Skeletal muscle tissue (tissue), 4 donors: ENCODE data around the gene SCGB1A1. TPM values are rescaled to one million over a fixed set of nuclear protein-coding genes. Genes with fewer than 3 reads are reported as not detected.
A peak's percentile ranks its signal among the peaks of the same experiment; 100 is the strongest.

Experiments used
- H3K27ac ChIP-seq: one replicate; pipeline ENCODE4 v1.7.0; 2013; ENCODE audit warnings: mild to moderate bottlenecking, low read depth, low read length, inconsistent platforms
- H3K27me3 ChIP-seq, 3 donors: one replicate each; pipeline ENCODE4 v1.7.0; 2013; ENCODE audit warnings: low read length in 3 of 3; ENCODE audit not compliant: control insufficient read depth in 3 of 3, insufficient read depth in 3 of 3
- H3K36me3 ChIP-seq, 3 donors: one replicate each; pipeline ENCODE4 v1.7.0; 2013; ENCODE audit warnings: low read length in 3 of 3; ENCODE audit not compliant: control insufficient read depth in 3 of 3, insufficient read depth in 3 of 3
- H3K4me1 ChIP-seq, 3 donors: one replicate each; pipeline ENCODE4 v1.7.0; 2013; ENCODE audit warnings: low read length in 3 of 3, mild to moderate bottlenecking in 3 of 3; ENCODE audit not compliant: control insufficient read depth in 3 of 3, insufficient read depth in 3 of 3
- H3K4me3 ChIP-seq, 3 donors: one replicate each; pipeline ENCODE4 v1.7.0; 2013; ENCODE audit warnings: low read length in 3 of 3
- H3K9ac ChIP-seq, 3 donors: one replicate each; pipeline ENCODE4 v1.7.0; 2013; ENCODE audit warnings: low read length in 3 of 3, mild to moderate bottlenecking in 3 of 3, moderate library complexity in 2 of 3, low read depth in 1 of 3
- H3K9me3 ChIP-seq, 3 donors: one replicate each; pipeline ENCODE4 v1.7.0; 2013; ENCODE audit warnings: low read length in 3 of 3; ENCODE audit not compliant: control insufficient read depth in 3 of 3
- total RNA-seq: library from RNA; depleted of rRNA; stranded (reverse); fragments of >200 nt; gene quantifications from one replicate; pipeline ENCODE4 v1.2.3, GENCODE V29; 2014
- donor health status: Osteomylitis.

The SCGB1A1 gene
- total RNA-seq, 1 donor from 2014 or later = not detected

DNA sequence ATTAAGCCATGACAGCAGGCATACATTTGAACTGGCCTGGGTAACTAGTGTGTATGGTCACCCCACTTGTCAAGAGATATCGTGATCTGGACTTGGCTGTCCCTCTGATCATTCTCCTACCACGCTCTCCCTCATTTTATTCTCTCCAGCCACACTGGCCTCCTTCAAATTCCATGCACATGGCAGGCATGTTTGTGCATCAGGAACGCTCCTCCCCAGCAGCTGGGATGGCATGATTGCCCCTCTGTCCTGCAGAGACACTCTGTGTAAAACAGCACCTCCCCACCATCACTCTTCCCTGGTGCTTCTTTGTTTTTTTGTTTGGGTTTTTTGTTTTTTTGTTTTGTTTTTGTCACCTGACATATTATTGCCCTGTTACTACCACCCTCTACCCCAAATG, 31.5 kb upstream of the SCGB1A1 start:
- Histone ChIP-seq H3K9ac (no peak overlapping the region), H3K36me3 (no peaks in the 10 kb centered on the region), H3K4me1 (no peaks in the 10 kb centered on the region), H3K9me3 (no peaks in the 10 kb centered on the region), H3K4me3 (no peak overlapping the region), H3K27ac (no peak overlapping the region), H3K27me3 (no peaks in the 10 kb centered on the region)

DNA sequence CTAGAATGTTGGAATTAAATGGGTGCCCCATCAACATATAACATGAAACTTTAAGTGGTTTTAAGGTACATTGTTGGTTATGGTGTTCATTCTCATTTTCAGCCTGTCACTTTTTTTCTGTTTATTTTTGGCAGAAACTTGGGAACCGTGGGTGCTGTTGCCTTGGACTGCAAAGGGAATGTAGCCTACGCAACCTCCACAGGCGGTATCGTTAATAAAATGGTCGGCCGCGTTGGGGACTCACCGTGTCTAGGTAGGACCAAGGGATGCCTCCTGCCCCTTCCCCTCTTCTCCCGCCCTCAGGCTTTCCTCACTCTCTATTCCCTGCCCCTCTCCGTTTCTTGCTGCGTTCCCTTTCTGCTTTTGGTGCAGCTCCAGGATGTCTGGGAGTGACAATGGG, 29.8 kb upstream of the SCGB1A1 start:
- no peaks in the 10 kb centered on the region for H3K27me3 ChIP-seq

DNA sequence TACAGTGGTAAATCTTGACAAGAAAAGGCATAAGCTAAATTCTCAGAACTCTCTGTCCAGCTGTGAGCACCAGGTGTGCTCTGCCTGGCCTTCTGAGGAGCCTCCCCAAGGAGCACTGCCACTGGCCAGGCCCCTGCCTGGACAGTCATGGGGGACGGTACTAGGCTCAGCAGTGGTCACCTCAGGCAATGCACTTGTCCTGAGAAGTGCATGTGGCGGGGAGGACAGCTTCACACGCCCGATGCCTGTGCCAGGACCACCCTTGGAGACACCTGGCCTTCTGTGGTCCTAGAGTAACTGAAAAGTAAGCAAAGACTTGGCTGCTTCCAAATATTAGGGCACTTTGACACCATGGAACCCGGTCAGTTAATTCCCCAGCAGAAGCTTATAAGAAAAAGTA, 28.6 kb upstream of the SCGB1A1 start:
- Histone ChIP-seq H3K27ac (no peak overlapping the region), H3K9ac (no peak overlapping the region), H3K4me1 (peaks cover 4 to 7% (median 5%) of the 10 kb centered on the region in 3 donors), H3K36me3 (no peaks in the 10 kb centered on the region), H3K9me3 (no peaks in the 10 kb centered on the region), H3K27me3 (no peaks in the 10 kb centered on the region), H3K4me3 (no peak overlapping the region)

More for the DNA sequence above, 29.8 kb upstream of the SCGB1A1 start:
- H3K36me3 ChIP-seq = no peaks in the 10 kb centered on the region
- no peaks in the 10 kb centered on the region for H3K9me3 ChIP-seq
- no peak overlapping the region for H3K9ac ChIP-seq
- H3K27ac ChIP-seq = no peak overlapping the region
- H3K4me3 ChIP-seq = no peak overlapping the region
- no peaks in the 10 kb centered on the region for H3K4me1 ChIP-seq

DNA sequence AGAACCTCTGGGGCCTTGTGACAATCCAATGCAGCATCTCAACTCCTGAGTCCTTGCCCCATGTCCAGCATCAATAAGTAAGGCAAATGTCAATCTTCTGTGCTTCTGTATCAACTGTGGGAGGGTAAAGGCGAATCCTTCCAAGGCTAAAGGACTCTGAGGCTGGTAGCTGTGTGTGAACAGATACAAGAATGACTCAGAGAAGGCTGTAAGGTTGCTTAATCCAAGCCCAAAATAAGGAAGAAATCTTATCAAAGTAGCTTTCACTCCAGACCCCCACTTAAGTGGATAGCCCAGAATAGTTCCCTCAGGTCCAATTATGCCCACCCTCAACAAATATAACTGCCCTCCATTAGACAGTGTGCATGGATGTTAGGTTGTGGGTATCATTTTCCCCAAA, 28.1 kb upstream of the SCGB1A1 start:
- Histone ChIP-seq H3K4me3 (no peak overlapping the region), H3K4me1 (peaks cover 4 to 10% (median 8%) of the 10 kb centered on the region in 3 donors), H3K9me3 (no peaks in the 10 kb centered on the region), H3K27me3 (no peaks in the 10 kb centered on the region), H3K9ac (peak overlapping the region in 1 of 3 donors; percentile 15), H3K27ac (no peak overlapping the region), H3K36me3 (no peaks in the 10 kb centered on the region)

DNA sequence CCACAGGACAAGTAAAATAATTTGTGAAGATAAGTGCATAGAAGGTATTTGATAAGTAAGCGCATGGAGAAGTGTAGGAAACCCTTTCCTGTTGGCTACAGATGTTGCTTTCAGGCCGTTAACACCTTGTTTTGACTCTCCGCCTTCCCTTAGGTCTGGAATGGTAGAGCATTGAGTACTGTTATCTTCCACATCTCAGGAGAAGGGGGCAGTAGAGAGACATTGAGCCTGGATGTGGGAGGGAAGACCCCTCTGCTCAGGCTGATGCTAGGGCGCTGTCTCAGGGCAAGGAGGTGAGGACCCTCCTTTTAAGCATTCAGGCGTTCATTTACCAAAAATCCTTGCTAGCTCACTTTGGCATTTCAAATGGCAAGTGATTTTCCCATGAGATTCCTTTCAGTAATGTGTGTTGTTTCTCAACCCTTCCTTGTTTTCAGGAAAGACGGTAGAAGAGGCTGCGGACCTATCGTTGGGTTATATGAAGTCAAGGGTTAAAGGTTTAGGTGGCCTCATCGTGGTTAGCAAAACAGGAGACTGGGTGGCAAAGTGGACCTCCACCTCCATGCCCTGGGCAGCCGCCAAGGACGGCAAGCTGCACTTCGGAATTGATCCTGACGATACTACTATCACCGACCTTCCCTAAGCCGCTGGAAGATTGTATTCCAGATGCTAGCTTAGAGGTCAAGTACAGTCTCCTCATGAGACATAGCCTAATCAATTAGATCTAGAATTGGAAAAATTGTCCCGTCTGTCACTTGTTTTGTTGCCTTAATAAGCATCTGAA, 27.0 kb upstream of the SCGB1A1 start:
- Histone ChIP-seq H3K9ac (no peak overlapping the region), H3K9me3 (no peaks in the 10 kb centered on the region), H3K27ac (no peak overlapping the region), H3K4me3 (no peak overlapping the region), H3K27me3 (no peaks in the 10 kb centered on the region), H3K36me3 (no peaks in the 10 kb centered on the region), H3K4me1 (peaks cover 4 to 10% (median 8%) of the 10 kb centered on the region in 3 donors)

DNA sequence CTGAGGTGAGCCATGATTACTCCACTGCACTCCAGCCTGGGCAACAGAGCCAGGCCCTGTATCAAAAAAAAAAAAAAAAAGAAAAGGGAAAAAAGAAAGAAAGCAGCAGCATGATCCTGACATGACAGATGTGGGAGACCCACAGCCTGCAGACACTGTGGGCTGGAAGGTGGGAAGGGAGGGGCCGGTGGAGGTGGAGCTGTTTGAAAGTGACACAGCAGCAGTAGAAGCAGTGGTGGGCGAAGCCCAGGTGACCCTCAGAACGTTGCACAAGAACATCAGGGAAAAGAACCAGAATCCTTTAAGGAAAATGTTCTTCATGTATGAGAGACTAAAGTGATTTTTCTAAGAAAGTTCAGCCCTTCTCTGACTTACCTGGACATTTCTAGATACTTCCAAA, 26.3 kb upstream of the SCGB1A1 start:
- Histone ChIP-seq H3K9ac (no peak overlapping the region), H3K9me3 (no peaks in the 10 kb centered on the region), H3K36me3 (no peaks in the 10 kb centered on the region), H3K27me3 (no peaks in the 10 kb centered on the region), H3K4me3 (no peak overlapping the region), H3K27ac (no peak overlapping the region), H3K4me1 (peaks cover 4 to 10% (median 8%) of the 10 kb centered on the region in 3 donors)

DNA sequence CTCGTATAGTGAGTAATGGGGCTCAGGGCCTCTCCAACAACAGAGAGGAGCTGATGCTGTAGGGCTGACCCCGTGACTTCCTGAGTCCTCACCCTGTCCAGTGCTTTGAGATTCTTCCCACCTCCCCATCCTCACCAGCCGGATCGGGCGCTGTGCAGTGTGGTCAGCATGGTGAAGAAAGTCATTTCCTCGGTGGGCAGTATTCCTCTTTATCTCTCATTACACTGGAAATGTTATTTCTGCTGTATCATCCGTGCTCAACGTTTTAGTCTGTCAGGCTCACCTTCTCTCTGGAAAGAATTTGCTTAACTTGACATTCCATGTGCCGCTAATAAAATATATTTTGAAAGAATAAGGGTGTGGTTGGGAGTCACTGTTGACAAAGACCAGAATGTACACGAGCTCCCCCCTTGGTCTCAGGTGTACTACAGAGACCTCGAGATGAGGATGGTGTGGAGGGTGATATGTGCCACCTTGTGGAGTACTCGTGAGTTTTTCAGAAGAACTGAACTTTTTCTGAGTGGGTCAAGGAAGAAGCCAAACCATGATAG, 25.7 kb upstream of the SCGB1A1 start:
- no peaks in the 10 kb centered on the region for H3K27me3 ChIP-seq
- no peak overlapping the region for H3K9ac ChIP-seq
- H3K4me3 ChIP-seq = no peak overlapping the region
- H3K27ac ChIP-seq = no peak overlapping the region
- no peaks in the 10 kb centered on the region for H3K9me3 ChIP-seq
- H3K4me1 ChIP-seq = peaks cover 8 to 14% (median 12%) of the 10 kb centered on the region in 3 donors
- H3K36me3 ChIP-seq = no peaks in the 10 kb centered on the region

DNA sequence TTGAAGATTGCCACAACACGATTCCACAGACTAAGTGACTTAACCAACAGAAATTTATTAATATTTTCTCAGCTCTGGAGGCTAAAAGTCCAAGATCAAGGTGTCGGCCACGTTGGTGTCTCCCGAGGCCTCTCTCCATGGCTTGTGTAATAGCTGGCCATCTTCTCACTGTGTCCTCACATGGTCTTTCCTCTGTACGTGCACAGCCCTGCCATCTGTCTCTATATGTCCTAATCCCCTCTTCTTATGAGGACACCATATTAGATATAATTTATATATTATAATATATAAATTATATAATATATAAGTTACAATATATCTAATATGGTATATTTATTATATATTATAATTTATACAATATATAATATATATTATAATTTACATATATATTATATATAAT, 25.1 kb upstream of the SCGB1A1 start:
- peaks cover 14 to 19% (median 18%) of the 10 kb centered on the region in 3 donors for H3K4me1 ChIP-seq
- no peaks in the 10 kb centered on the region for H3K36me3 ChIP-seq
- H3K9me3 ChIP-seq = no peaks in the 10 kb centered on the region
- H3K27ac ChIP-seq = no peak overlapping the region
- no peak overlapping the region for H3K4me3 ChIP-seq
- no peak overlapping the region for H3K9ac ChIP-seq
- H3K27me3 ChIP-seq = no peaks in the 10 kb centered on the region

DNA sequence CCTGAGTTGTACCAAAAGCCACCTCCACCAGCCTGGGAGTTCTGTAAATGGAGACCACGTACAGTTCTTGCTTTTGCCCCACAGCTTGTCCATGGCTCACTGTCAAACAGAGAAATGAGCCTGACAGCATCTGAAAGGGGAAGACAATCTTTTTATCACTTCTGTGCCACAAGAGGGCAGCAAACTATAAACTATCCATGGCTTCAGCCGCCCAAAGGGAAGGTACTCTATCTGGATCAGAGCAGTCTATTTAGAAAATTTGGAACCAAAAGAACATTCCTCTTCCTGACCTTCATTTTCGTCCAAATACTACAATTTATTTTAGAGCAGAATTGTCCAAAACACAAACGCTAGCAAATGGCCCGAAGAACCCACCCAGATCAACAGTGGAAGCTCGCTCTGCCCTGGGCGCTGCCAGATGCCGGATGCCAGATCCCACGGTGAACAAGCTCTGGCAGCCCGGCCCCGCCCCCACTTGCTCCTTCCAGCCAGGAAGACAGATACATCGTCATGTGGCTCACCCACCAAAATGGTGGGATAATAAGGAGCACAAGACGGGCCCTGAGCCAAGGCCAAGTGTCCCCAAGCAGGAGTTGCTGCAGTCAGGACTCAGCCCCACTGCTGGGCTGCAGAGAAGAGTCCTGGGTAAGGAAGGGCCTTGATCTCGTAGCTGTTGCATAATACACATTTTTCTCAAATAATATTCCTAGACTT, 23.9 kb upstream of the SCGB1A1 start:
- Histone ChIP-seq H3K27ac (peak overlapping the region; percentile 5), H3K9ac (peak overlapping the region; percentile 40 to 62 (median 54)), H3K27me3 (no peaks in the 10 kb centered on the region), H3K4me1 (peaks cover 27 to 32% (median 29%) of the 10 kb centered on the region in 3 donors), H3K36me3 (no peaks in the 10 kb centered on the region), H3K4me3 (peak overlapping the region; percentile 51 to 67 (median 61)), H3K9me3 (no peaks in the 10 kb centered on the region)
